GM20000 (cell line): ENCODE results near the gene TXLNB.

ENCODE experiments used
- DNase-seq: peaks from one replicate; pipeline ENCODE4 v3.0.0; 2012; ENCODE audit warnings: low spot score
- CTCF ChIP-seq: IDR thresholded peaks from 2 replicates; pipeline ENCODE4 v1.5.1; 2012; ENCODE audit warnings: mild to moderate bottlenecking, control low read depth; ENCODE audit errors: extremely low read depth, missing control alignments

Gene TXLNB

DNA sequence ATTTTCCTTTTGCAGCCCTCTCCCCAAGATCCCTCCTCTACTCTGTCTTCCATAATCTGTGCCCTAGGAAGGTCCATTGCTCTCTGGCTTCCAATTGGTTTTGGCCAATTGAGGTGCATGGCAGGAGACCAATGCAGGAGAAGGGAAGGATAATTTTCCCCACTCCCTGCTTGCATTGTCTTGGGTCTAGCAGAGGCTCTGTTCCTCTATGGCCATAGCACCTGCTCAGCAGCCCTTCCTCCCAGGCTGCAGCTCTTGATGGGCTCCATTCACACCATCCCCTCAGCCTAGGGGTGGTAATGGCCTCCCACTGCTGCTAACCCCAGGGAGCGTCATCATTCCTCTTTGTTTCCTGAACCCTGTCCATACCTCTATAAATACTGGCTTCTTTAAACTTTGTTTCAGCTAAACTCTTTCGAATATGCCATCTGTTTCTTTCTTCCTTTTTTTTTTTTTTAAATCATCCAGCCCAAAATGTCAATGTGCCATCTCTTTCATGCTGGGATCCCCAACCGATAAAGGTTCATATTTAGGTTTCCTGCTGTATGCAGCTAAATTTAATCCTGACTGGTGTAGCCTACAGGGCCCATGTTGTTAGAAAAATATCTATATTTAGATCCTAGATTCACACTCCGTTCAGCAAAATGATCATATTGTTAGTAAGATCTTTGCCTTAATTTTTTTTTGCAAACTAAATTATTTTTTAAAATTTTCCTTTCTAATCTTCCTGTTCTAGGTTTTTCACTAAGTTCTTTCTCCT lies 93.1 kb downstream of the TXLNB start:
- no peak for DNase-seq
- TF ChIP-seq CTCF = no peak

DNA sequence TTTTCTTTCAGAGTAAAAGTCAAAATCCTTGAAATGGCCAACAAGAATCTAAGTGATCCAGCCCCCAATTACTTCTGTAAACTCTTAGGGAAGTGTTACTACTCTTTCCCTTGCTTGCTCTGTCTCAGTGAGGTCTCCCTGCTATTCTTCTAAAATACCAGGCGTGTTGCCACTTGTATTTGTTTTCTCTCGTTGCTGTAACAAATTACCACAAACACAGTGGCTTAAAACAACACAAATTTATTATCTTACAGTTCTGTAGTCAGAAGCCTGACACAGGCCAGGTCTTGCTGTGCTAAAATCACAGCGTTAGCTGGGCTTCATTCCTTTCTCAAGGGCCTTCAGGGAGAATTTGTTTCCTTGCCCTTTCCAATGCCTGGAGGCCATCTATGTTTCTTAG lies 97.1 kb downstream of the TXLNB start:
- TF ChIP-seq CTCF = no peak
- no peak for DNase-seq
